Measurements from ENCODE around the gene AGPAT1. TPM values are rescaled to one million over a fixed set of nuclear protein-coding genes. Genes with fewer than 3 reads are reported as not detected.

The AGPAT1 gene
- total RNA-seq, 1 experiment from 2014 or later: 84.5 TPM

DNA sequence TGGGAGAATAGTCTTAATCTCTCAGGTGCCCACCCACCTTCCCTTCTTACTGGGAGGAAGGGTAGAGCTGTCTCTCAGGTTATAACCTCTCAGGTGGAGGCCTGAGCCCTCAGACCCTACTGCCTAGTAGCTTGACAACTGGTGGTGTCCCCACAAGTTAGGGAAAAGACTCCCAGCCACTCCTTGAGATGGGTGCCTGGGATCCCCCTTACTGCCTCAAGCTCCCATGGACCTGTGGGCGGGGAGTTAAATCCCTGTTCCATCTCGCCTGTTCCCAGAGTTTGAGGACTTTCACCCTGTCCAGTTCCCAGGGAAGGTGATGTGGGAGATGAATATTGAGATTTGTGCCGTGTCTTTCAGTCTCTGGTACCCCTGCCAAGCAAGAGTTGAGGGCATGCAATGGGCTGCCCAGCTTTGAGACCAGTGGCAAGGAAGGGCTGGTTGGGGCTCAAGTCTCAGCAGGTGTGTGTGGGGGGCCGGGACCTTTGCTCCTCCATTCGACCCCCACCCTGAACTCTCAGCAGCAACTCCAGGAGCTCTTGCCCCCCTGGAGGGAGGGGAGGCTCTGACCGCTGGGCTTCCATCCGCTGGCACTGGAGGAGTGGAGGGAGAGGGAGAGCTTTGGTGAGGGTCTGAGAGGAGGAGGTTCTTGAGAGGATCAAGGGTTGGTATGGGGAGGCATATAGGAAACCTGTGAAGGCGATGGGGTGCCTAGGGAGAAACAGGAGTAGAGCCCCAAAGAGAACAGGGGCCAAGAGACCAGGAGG lies 15.2 kb upstream of the AGPAT1 start:
- ATAC-seq: no peak
- peak overlapping the region; percentile 29 for H3K4me3 Mint-ChIP-seq

DNA sequence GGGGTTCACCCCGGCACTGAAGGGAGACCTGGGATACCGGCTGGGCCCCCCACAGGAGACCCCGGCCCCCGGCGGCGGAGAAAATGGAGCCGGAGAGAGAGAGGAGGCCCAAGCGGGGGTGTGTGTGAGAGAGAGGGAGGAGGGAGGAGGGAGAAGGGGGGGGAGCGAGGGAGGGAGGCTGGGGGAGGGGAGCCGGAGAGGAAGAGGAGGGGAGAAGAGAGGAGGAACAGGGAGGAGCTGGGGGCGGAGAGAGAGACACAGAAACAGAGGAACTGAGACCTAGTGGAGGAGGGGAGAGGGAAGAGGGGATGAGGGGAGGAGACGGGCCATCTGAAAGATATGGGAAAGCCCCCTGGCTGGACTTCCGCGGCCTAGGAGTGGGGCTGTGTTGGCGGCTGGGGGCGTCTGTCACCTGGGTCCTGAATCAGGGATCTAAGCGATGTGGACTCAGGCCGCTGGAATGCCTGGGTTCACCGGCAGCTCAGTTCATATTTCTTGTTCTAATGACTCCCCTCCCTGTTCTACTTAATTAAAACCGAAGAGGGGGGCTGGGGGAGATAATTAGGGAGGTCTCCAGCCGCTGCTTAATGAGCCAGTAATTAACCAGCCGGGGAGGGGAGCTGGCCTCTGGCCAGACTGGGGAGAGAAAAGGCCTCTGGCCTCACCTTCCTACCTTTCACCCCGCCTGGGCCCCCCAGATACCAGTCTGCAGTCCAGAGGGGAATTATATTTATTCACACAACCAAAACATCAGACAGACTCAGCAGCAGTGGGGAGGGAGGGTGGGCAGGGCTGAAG lies 14.4 kb upstream of the AGPAT1 start, which contains the start of gene PBX2:
Gene PBX2, minus strand, starts transcription at position 149 of the 798 bp plus-strand sequence. CDS start 287 bp downstream, outside the sequence.
- H3K4me1 Mint-ChIP-seq: peaks cover 64% of the 10 kb centered on the region
- ATAC-seq (peak; percentile 64), DNase-seq (ENCODE audit: low spot score) (peak; percentile 68)
- ChIA-PET CTCF (interaction anchor here (0.6 to 1.9 kb wide), 6 partner anchors 8 to 764 kb away, joined by 3 to 11 read pairs (median 4); partner anchors contain the start of gene PRRT1), POLR2A (interaction anchor here (0.5 to 1.2 kb wide), 3 partner anchors 13 to 567 kb away, joined by 3 read pairs; partner anchors contain the start of gene ATF6B)
- peak within 1 kb of the TSS; percentile 85 for H3K4me3 Mint-ChIP-seq
- H3K27me3 Mint-ChIP-seq (ENCODE audit: low read depth): no peaks in the 10 kb centered on the region
- H3K36me3 Mint-ChIP-seq: peaks cover 22% of the 10 kb centered on the region
- TF ChIP-seq, protein P1, sequence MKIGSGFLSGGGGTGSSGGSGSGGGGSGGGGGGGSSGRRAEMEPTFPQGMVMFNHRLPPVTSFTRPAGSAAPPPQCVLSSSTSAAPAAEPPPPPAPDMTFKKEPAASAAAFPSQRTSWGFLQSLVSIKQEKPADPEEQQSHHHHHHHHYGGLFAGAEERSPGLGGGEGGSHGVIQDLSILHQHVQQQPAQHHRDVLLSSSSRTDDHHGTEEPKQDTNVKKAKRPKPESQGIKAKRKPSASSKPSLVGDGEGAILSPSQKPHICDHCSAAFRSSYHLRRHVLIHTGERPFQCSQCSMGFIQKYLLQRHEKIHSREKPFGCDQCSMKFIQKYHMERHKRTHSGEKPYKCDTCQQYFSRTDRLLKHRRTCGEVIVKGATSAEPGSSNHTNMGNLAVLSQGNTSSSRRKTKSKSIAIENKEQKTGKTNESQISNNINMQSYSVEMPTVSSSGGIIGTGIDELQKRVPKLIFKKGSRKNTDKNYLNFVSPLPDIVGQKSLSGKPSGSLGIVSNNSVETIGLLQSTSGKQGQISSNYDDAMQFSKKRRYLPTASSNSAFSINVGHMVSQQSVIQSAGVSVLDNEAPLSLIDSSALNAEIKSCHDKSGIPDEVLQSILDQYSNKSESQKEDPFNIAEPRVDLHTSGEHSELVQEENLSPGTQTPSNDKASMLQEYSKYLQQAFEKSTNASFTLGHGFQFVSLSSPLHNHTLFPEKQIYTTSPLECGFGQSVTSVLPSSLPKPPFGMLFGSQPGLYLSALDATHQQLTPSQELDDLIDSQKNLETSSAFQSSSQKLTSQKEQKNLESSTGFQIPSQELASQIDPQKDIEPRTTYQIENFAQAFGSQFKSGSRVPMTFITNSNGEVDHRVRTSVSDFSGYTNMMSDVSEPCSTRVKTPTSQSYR (CRISPR knock-in tag; IDR thresholded peaks at IDR 0.05): no peak
- peak; percentile 57 for TF ChIP-seq SP1 (CRISPR knock-in tag; conservative IDR thresholded peaks at IDR 0.05)
- peak; percentile 96 for TF ChIP-seq ZNF263 (CRISPR knock-in tag; IDR thresholded peaks at IDR 0.05; ENCODE audit: low read depth)
- TF ChIP-seq PRDM15 (CRISPR knock-in tag; IDR thresholded peaks at IDR 0.05): peak; percentile 95
- TF ChIP-seq NFE2L1 (CRISPR knock-in tag; IDR thresholded peaks at IDR 0.05): 0 out of 2 replicates have a peak, but pooled peaks have one; percentile 31
- no peaks in the 10 kb centered on the region for H3K9me3 Mint-ChIP-seq
- peak within 1 kb of the TSS; percentile 88 for H3K27ac Mint-ChIP-seq

More for the DNA sequence above, 15.2 kb upstream of the AGPAT1 start:
- Mint-ChIP-seq H3K27me3 (ENCODE audit: low read depth) (no peaks in the 10 kb centered on the region), H3K4me1 (peaks cover 61% of the 10 kb centered on the region), H3K27ac (peak overlapping the region; percentile 70), H3K36me3 (peaks cover 22% of the 10 kb centered on the region), H3K9me3 (no peaks in the 10 kb centered on the region)
- CTCF ChIA-PET: interaction anchor here (1.2 to 1.9 kb wide), 3 partner anchors 9 to 72 kb away, joined by 3 to 11 read pairs (median 7); partner anchors contain the start of gene PRRT1
- POLR2A ChIA-PET: interaction anchor here (0.5 to 1.2 kb wide), 2 partner anchors 63 to 568 kb away, joined by 3 read pairs; partner anchors contain the start of gene ATF6B
- no peak for DNase-seq (ENCODE audit: low spot score)
- TF ChIP-seq NFYB (CRISPR knock-in tag; conservative IDR thresholded peaks at IDR 0.05; ENCODE audit: low read depth) (no peak), NR1H2 (CRISPR knock-in tag; IDR thresholded peaks at IDR 0.05) (no peak), ZNF232 (CRISPR knock-in tag; IDR thresholded peaks at IDR 0.05) (no peak), ZNF219 (CRISPR knock-in tag; IDR thresholded peaks at IDR 0.05; ENCODE audit: borderline replicate concordance) (no peak), NR3C1 (CRISPR knock-in tag; conservative IDR thresholded peaks at IDR 0.05; ENCODE audit: low read depth) (no peak), PRDM15 (CRISPR knock-in tag; IDR thresholded peaks at IDR 0.05) (no peak), FOXK1 (CRISPR knock-in tag; IDR thresholded peaks at IDR 0.05) (no peak), ZNF138 (CRISPR knock-in tag; conservative IDR thresholded peaks at IDR 0.05) (no peak)

Data from WTC11 (cell line).